K562 (cell line): ENCODE data around the gene PRR35. TPM values are rescaled to one million over a fixed set of nuclear protein-coding genes. Genes with fewer than 3 reads are reported as not detected.

Source experiments
- BCL6 ChIP-seq: fragments of 250-450 bp; sonication (Bioruptor Pico); IDR thresholded peaks from 2 replicates; pipeline ENCODE4 v1.4.0; 2020
- CREBBP ChIP-seq: IDR thresholded peaks from one replicate; pipeline ENCODE4 v1.6.1; 2012; ENCODE audit warnings: low read depth, mild to moderate bottlenecking, control low read depth, inconsistent platforms, low read length
- E2F5 ChIP-seq: sonication (generic); formaldehyde crosslinking; IDR thresholded peaks from 2 replicates; pipeline ENCODE4 v1.8.0; 2022; ENCODE audit warnings: mild to moderate bottlenecking, missing genetic modification reagents
- E2F6 ChIP-seq, 2 experiments: IDR thresholded peaks; 2 replicates each; pipeline ENCODE4 v1.6.1; 2011; ENCODE audit warnings: borderline replicate concordance in 1 of 2, control low read depth in 1 of 2, low read depth in 1 of 2, low read length in 1 of 2, mild to moderate bottlenecking in 1 of 2, mixed read lengths in 1 of 2, moderate library complexity in 1 of 2; ENCODE audit not compliant: insufficient read depth in 1 of 2, insufficient read length in 1 of 2, poor library complexity in 1 of 2, severe bottlenecking in 1 of 2; ENCODE audit errors: extremely low read depth in 1 of 2
- ETV1 ChIP-seq: fragments of 450-650 bp; conservative IDR thresholded peaks from 2 replicates; pipeline ENCODE4 v1.6.1; 2016; ENCODE audit warnings: missing genetic modification characterization, control low read depth, low read depth, missing compliant biosample characterization
- GATAD2B ChIP-seq: fragments of 450-650 bp; IDR thresholded peaks from 2 replicates; pipeline ENCODE4 v1.6.1; 2017; ENCODE audit warnings: mild to moderate bottlenecking, borderline replicate concordance
- HIVEP1 ChIP-seq: fragments of 250-450 bp; sonication (Bioruptor Pico); IDR thresholded peaks from 2 replicates; pipeline ENCODE4 v1.4.0; 2020; ENCODE audit warnings: mild to moderate bottlenecking
- LEF1 ChIP-seq: fragments of 450-650 bp; IDR thresholded peaks from 2 replicates; pipeline ENCODE4 v1.6.1; 2016; ENCODE audit warnings: mild to moderate bottlenecking
- MIER1 ChIP-seq: fragments of 450-650 bp; IDR thresholded peaks from 2 replicates; pipeline ENCODE4 v1.6.1; 2016; ENCODE audit warnings: antibody characterized with exemption, mild to moderate bottlenecking, low read depth
- SP1 ChIP-seq: sonication (generic); formaldehyde crosslinking; IDR thresholded peaks from 2 replicates; pipeline ENCODE4 v1.8.1; 2022; ENCODE audit warnings: mild to moderate bottlenecking, missing genetic modification reagents
- TEAD4 ChIP-seq, 2 experiments: sonication (generic) in 1 of 2; formaldehyde crosslinking in 1 of 2; IDR thresholded peaks; 2 replicates each; pipeline versions ENCODE4 v1.6.1 to v1.8.0; 2012 to 2022; ENCODE audit warnings: borderline replicate concordance in 1 of 2, inconsistent platforms in 1 of 2, low read length in 1 of 2, mild to moderate bottlenecking in 1 of 2, missing genetic modification reagents in 1 of 2
- THRA ChIP-seq: fragments of 450-650 bp; IDR thresholded peaks from 2 replicates; pipeline ENCODE4 v1.6.1; 2017; ENCODE audit warnings: mild to moderate bottlenecking, moderate library complexity
- ZNF274 ChIP-seq: IDR thresholded peaks from 2 replicates; pipeline ENCODE4 v1.6.1; 2011; ENCODE audit warnings: low read depth, mild to moderate bottlenecking, low read length, moderate library complexity, borderline replicate concordance
- ZNF318 ChIP-seq, 2 experiments: fragments of 450-650 bp; IDR thresholded peaks; 2 replicates each; pipeline ENCODE4 v1.6.1; 2016; ENCODE audit warnings: mild to moderate bottlenecking in 2 of 2, borderline replicate concordance in 1 of 2, low read depth in 1 of 2, moderate library complexity in 1 of 2
- polyA plus RNA-seq, 8 experiments: library from polyadenylated mRNA; depleted of rRNA in 4 of 8; stranded (reverse) in 5 of 8; unstranded in 3 of 8; fragments of >200 nt; fragmentation: Nextera tagmentation in 2 of 8; fragmentation: Illumina TruSeq in 1 of 8; extraction: Ambion mirVana in 2 of 8; extraction: Trizol in 1 of 8; gene quantifications; 2 replicates each; pipeline versions ENCODE4 v1.2.1 to v1.2.3, GENCODE V29; 2011 to 2014; ENCODE audit warnings: inconsistent platforms in 1 of 8, missing spikeins in 1 of 8
- total RNA-seq, 7 experiments: library from RNA; depleted of rRNA in 6 of 7; stranded (reverse); fragments of >200 nt in 6 of 7; fragmentation: Illumina TruSeq in 2 of 7; extraction: Trizol in 2 of 7; gene quantifications; 2 replicates each; pipeline versions ENCODE4 v1.2.1 to v1.2.3, GENCODE V29; 2011 to 2021; ENCODE audit warnings: low replicate concordance in 1 of 7

The PRR35 gene
- total and polyA plus RNA-seq, 9 of the 15 experiments (the other 6 are each of a cell fraction or from before 2014, with no cell fraction given): 0.17 to 0.45 (median 0.21) TPM; not detected in 5

GRCh38 chr16:566475-567372, 6.5 kb downstream of the PRR35 start, which contains the start of gene NHLRC4 (continued):
- TF ChIP-seq ZNF318 (IDR thresholded peaks at IDR 0.05; ENCODE audit: borderline replicate concordance in 1 of 2, low read depth in 1 of 2): peak in 1 of 2 experiments; percentile 61; a peak in 1 of 4 replicates
- TF ChIP-seq THRA: no peak
- TF ChIP-seq HIVEP1: no peak
- no peak for TF ChIP-seq E2F5 (CRISPR knock-in tag)
- peak; percentile 63; the same call in 1 of the 2 replicates for TF ChIP-seq ETV1 (tag)
- no peak for TF ChIP-seq SP1
- peak; percentile 44; the same call in 1 of the 2 replicates for TF ChIP-seq TEAD4 (IDR thresholded peaks at IDR 0.05; ENCODE audit: low read length)
- no peak for TF ChIP-seq TEAD4 (CRISPR knock-in tag; IDR thresholded peaks at IDR 0.05; ENCODE audit: borderline replicate concordance)
- TF ChIP-seq E2F6 (IDR thresholded peaks at IDR 0.05; ENCODE audit: borderline replicate concordance in 1 of 2, extremely low read depth in 1 of 2, insufficient read depth in 1 of 2, insufficient read length in 1 of 2, low read depth in 1 of 2, low read length in 1 of 2, poor library complexity in 1 of 2, severe bottlenecking in 1 of 2): peak; percentile 14 to 44
- no peak for TF ChIP-seq MIER1
- no peak for TF ChIP-seq CREBBP
- TF ChIP-seq ZNF274: no peak
- no peak for TF ChIP-seq BCL6 (CRISPR knock-in tag)
- peak; percentile 93 for TF ChIP-seq LEF1
- TF ChIP-seq GATAD2B: peak; percentile 17; the same call in 1 of the 2 replicates
